Smooth muscle cell (in vitro differentiated cells): ENCODE data around the gene AVPR1A. TPM values are rescaled to one million over a fixed set of nuclear protein-coding genes. Genes with fewer than 3 reads are reported as not detected.

Experiments
- DNase-seq: peaks from one replicate; lab custom pipeline; 2025; ENCODE audit not compliant: unreplicated experiment; lab: John Stamatoyannopoulos, UW
- H2AFZ ChIP-seq: fragments of 200-600 bp; sonication (generic); 2 replicates; pipeline ENCODE4 v1.6.0; 2016; ENCODE audit warnings: antibody characterized with exemption, low read depth, mild to moderate bottlenecking
- H3F3A ChIP-seq: fragments of 200-600 bp; sonication (generic); 2 replicates; pipeline ENCODE4 v1.6.0; 2017; ENCODE audit warnings: antibody characterized with exemption, low read depth
- H3K27ac ChIP-seq: fragments of 200-600 bp; sonication (generic); 2 replicates; pipeline ENCODE4 v1.5.1; 2016; ENCODE audit warnings: low read depth, mild to moderate bottlenecking
- H3K27me3 ChIP-seq: fragments of 200-600 bp; sonication (generic); 2 replicates; pipeline ENCODE4 v1.6.1; 2016; ENCODE audit warnings: low read depth, mild to moderate bottlenecking
- H3K36me3 ChIP-seq: fragments of 200-600 bp; sonication (generic); 2 replicates; pipeline ENCODE4 v1.5.1; 2016; ENCODE audit warnings: low read depth
- H3K4me1 ChIP-seq: fragments of 200-600 bp; sonication (generic); 2 replicates; pipeline ENCODE4 v1.5.1; 2016; ENCODE audit warnings: low read depth
- H3K4me2 ChIP-seq: fragments of 200-600 bp; sonication (generic); 2 replicates; pipeline ENCODE4 v1.6.0; 2016; ENCODE audit warnings: mild to moderate bottlenecking
- H3K4me3 ChIP-seq: fragments of 200-600 bp; sonication (generic); 2 replicates; pipeline ENCODE4 v1.5.1; 2016; ENCODE audit warnings: mild to moderate bottlenecking
- H3K79me2 ChIP-seq: fragments of 200-600 bp; sonication (generic); 2 replicates; pipeline ENCODE4 v1.6.0; 2016; ENCODE audit warnings: low read depth, mild to moderate bottlenecking
- H3K9ac ChIP-seq: fragments of 200-600 bp; sonication (generic); 2 replicates; pipeline ENCODE4 v1.6.0; 2016; ENCODE audit warnings: low read depth
- H3K9me3 ChIP-seq: fragments of 200-600 bp; sonication (generic); replicated peaks from 2 replicates; pipeline ENCODE4 v1.5.1; 2016; ENCODE audit warnings: low read depth
- H4K20me1 ChIP-seq: fragments of 200-600 bp; sonication (generic); 2 replicates; pipeline ENCODE4 v1.6.0; 2016; ENCODE audit warnings: low read depth
- CTCF ChIP-seq: fragments of 200-600 bp; sonication (generic); IDR thresholded peaks from 2 replicates; pipeline ENCODE4 v1.5.1; 2017; ENCODE audit warnings: borderline replicate concordance, mild to moderate bottlenecking, antibody characterized with exemption; ENCODE audit not compliant: insufficient read depth, poor library complexity, severe bottlenecking
- WGBS: methylation state at CpG from one replicate; pipeline ENCODE4 v1.1.7; 2016; ENCODE audit warnings: low lambda C conversion rate; 5-methylcytosine and 5-hydroxymethylcytosine counted together
- polyA plus RNA-seq: library from polyadenylated mRNA; unstranded; fragments of >200 nt; fragmentation: Nextera tagmentation; extraction: Ambion mirVana; gene quantifications from 2 replicates; pipeline ENCODE4 v1.2.1, GENCODE V29; 2016
- total RNA-seq: library from RNA; depleted of rRNA; stranded (reverse); fragments of >200 nt; gene quantifications from 2 replicates; pipeline ENCODE4 v1.2.3, GENCODE V29; 2014

The AVPR1A gene
- total and polyA plus RNA-seq, 2 experiments from 2014 or later, result not detected

GRCh38 chr12:63093084-63093483 lies 57.9 kb downstream of the AVPR1A start:
- H3K27me3 ChIP-seq, result no peaks in the 10 kb centered on the region
- H4K20me1 ChIP-seq, result no peaks in the 10 kb centered on the region
- no peaks in the 10 kb centered on the region for H3F3A ChIP-seq
- H3K9ac ChIP-seq, result no peak overlapping the region
- H3K9me3 ChIP-seq, result no peaks in the 10 kb centered on the region
- H3K36me3 ChIP-seq, result no peaks in the 10 kb centered on the region
- no peak for DNase-seq
- H3K27ac ChIP-seq, result no peak overlapping the region
- WGBS, result 94% methylated on average over 2 of the region's 2 CpGs
- no peak overlapping the region for H3K4me3 ChIP-seq
- H3K79me2 ChIP-seq, result no peaks in the 10 kb centered on the region
- no peak overlapping the region for H3K4me2 ChIP-seq
- H3K4me1 ChIP-seq, result no peaks in the 10 kb centered on the region
- no peak for TF ChIP-seq CTCF
- H2AFZ ChIP-seq, result no peak overlapping the region

Other genes with a start within 250 kb of the AVPR1A start
- gene PPM1H, start 216.1 kb downstream of the AVPR1A start, total RNA-seq, result 3.6 and 4.4 TPM in 2 replicates
- 0.56 and 3.9 TPM in 2 replicates for gene PPM1H, start 216.1 kb downstream of the AVPR1A start, polyA plus RNA-seq